ENCODE results near the gene BRME1. TPM values are rescaled to one million over a fixed set of nuclear protein-coding genes. Genes with fewer than 3 reads are reported as not detected.
A peak's percentile ranks its signal among the peaks of the same experiment; 100 is the strongest.
"Not testable (repeated sequence)": the region's sequence is repeated elsewhere in the genome, so short reads cannot be mapped to it uniquely, and the experiment has no call there.

Gene BRME1
- polyA plus RNA-seq, 2 of the 4 experiments (the other 2 are of a cell fraction), result 0.12 to 1.2 TPM

GRCh38 chr19:13851734-13852114 is 54.2 kb downstream of the BRME1 start:
- not testable (repeated sequence) for FAIRE-seq; DNase-seq (ENCODE audit: low read depth in 1 of 2, low spot score in 1 of 2); H3K4me3 ChIP-seq; H3K9me3 ChIP-seq; ATAC-seq
- Histone ChIP-seq H3K27ac (peak overlapping the region; percentile 100), H3K4me2 (peak overlapping the region; percentile 93), H3K4me1 (peaks cover 74% of the 10 kb centered on the region)
- WGBS (ENCODE audit: missing lambda C conversion rate), result 52% methylated on average over 5 of the region's 5 CpGs
- CTCF ChIA-PET, result interaction anchor here (0.6 to 20.6 kb wide), 7 partner anchors 10 to 229 kb away, joined by 3 to 271 read pairs (median 3); no protein-coding TSS in a partner anchor
- POLR2A ChIA-PET, result interaction anchor here (1.2 to 2.1 kb wide), 6 partner anchors 10 to 56 kb away, joined by 3 to 10 read pairs (median 6); partner anchors contain the start of gene ZSWIM4

- POLR2A ChIA-PET, result interaction anchor here (0.7 to 2.1 kb wide), 7 partner anchors 11 to 687 kb away, joined by 3 to 10 read pairs (median 3); partner anchors contain the start of gene ZSWIM4
- no peaks in the 10 kb centered on the region for H3K9me3 ChIP-seq
- ATAC-seq, result peak; percentile 37 to 43
- CTCF ChIA-PET, result interaction anchor here (0.6 to 20.6 kb wide), 5 partner anchors 10 to 154 kb away, joined by 3 to 271 read pairs (median 3); no protein-coding TSS in a partner anchor
- peak overlapping the region; percentile 30; the same call in 2 of the 3 replicates for H3K4me3 ChIP-seq
- FAIRE-seq, result no peak
- 0% methylated on average over 13 of the region's 26 CpGs for WGBS (ENCODE audit: missing lambda C conversion rate)
- peak overlapping the region; percentile 93 for H3K4me2 ChIP-seq
- peak in 1 of 2 experiments; percentile 95 for DNase-seq (ENCODE audit: low read depth in 1 of 2, low spot score in 1 of 2)
- peaks cover 77% of the 10 kb centered on the region for H3K4me1 ChIP-seq
- peak overlapping the region; percentile 100 for H3K27ac ChIP-seq
- peak; percentile 93 for TF ChIP-seq JUNB (IDR thresholded peaks at IDR 0.05)
- peak in 1 of 2 experiments; percentile 36; a peak in 1 of 4 replicates for TF ChIP-seq CEBPB (IDR thresholded peaks at IDR 0.05)
- TF ChIP-seq PBX3 (IDR thresholded peaks at IDR 0.05), result 0 out of 2 replicates have a peak, but pooled peaks have one; percentile 66
- no peak for TF ChIP-seq KDM5A (IDR thresholded peaks at IDR 0.05)
- TF ChIP-seq MAFK (IDR thresholded peaks at IDR 0.05; ENCODE audit: partially characterized antibody), result no peak
- TF ChIP-seq REST (IDR thresholded peaks at IDR 0.05), result peak; percentile 55
- no peak for TF ChIP-seq MYC (IDR thresholded peaks at IDR 0.05; ENCODE audit: borderline replicate concordance, low read length)
- TF ChIP-seq ESRRA (IDR thresholded peaks at IDR 0.05; ENCODE audit: borderline replicate concordance, low read length), result no peak
- TF ChIP-seq ZSCAN20 (CRISPR knock-in tag; IDR thresholded peaks at IDR 0.05), result 0 out of 2 replicates have a peak, but pooled peaks have one; percentile 5
- TF ChIP-seq ZFP36 (IDR thresholded peaks at IDR 0.05; ENCODE audit: borderline replicate concordance, partially characterized antibody), result no peak
- no peak for TF ChIP-seq ZC3H11A (IDR thresholded peaks at IDR 0.05)
- TF ChIP-seq GATA3 (IDR thresholded peaks at IDR 0.05; ENCODE audit: borderline replicate concordance), result peak; percentile 86
- peak; percentile 82 for TF ChIP-seq HOXB13 (CRISPR knock-in tag; IDR thresholded peaks at IDR 0.05; ENCODE audit: low read depth)
- TF ChIP-seq TFCP2L1 (CRISPR knock-in tag; IDR thresholded peaks at IDR 0.05), result peak; percentile 67
- no peak for TF ChIP-seq HEYL (CRISPR knock-in tag; IDR thresholded peaks at IDR 0.05)
- no peak for TF ChIP-seq RFX5 (IDR thresholded peaks at IDR 0.05)
- TF ChIP-seq JUN (IDR thresholded peaks at IDR 0.05), result peak; percentile 65; a peak in 2 of 5 replicates
- TF ChIP-seq EP300 (IDR thresholded peaks at IDR 0.05), result peak; percentile 74 to 83; a peak in 3 of 5 replicates
- TF ChIP-seq HOXB5 (CRISPR knock-in tag; IDR thresholded peaks at IDR 0.05), result peak; percentile 83
- TF ChIP-seq ZNF302 (CRISPR knock-in tag; IDR thresholded peaks at IDR 0.05), result peak; percentile 72; the same call in 1 of the 2 replicates
- TF ChIP-seq CBX8 (IDR thresholded peaks at IDR 0.05), result no peak
- no peak for TF ChIP-seq HMGXB4 (CRISPR knock-in tag; IDR thresholded peaks at IDR 0.05; ENCODE audit: borderline replicate concordance)
- 0 out of 5 replicates have a peak, but pooled peaks of 1 of the 2 experiments have one; percentile 13 for TF ChIP-seq RAD21 (conservative IDR thresholded peaks at IDR 0.05 in 1 of 2, IDR thresholded peaks at IDR 0.05 in 1 of 2)
- peak; percentile 53 for TF ChIP-seq ATOH8 (CRISPR knock-in tag; IDR thresholded peaks at IDR 0.05; ENCODE audit: low read depth)
- TF ChIP-seq EHF (CRISPR knock-in tag; IDR thresholded peaks at IDR 0.05), result peak; percentile 68; the same call in 1 of the 2 replicates
- peak; percentile 97 for TF ChIP-seq FOSL2 (IDR thresholded peaks at IDR 0.05)
- TF ChIP-seq FOSL2 (CRISPR knock-in tag; IDR thresholded peaks at IDR 0.05), result peak; percentile 99
- peak; percentile 86 for TF ChIP-seq MAX (IDR thresholded peaks at IDR 0.05)
- no peak; the same call in 1 of the 2 replicates for TF ChIP-seq FOSB (CRISPR knock-in tag; IDR thresholded peaks at IDR 0.05)
Observed at GRCh38 chr19:13850910-13851733, 54.8 kb downstream of the BRME1 start.

Data from A549 (cell line).